Activated T-cell treated with anti-CD3 and anti-CD28 coated beads, Interleukin-2, amount 50 U/mL, for 72 hours (primary cell): ENCODE results near the gene SH2D3A. TPM values are rescaled to one million over a fixed set of nuclear protein-coding genes. Genes with fewer than 3 reads are reported as not detected.
A peak's percentile ranks its signal among the peaks of the same experiment; 100 is the strongest.
"Not testable (repeated sequence)": the region's sequence is repeated elsewhere in the genome, so short reads cannot be mapped to it uniquely, and the experiment has no call there.

Source experiments
- ATAC-seq, 2 donors: fragments of 150-1000 bp; cut with Tn5 transposase; replicated peaks in 1 of 2; 2 replicates each; pipeline ENCODE4 v1.10.0; 2021; ENCODE audit warnings: moderate library complexity in 2 of 2, mild to moderate bottlenecking in 1 of 2
- DNase-seq, 2 donors: peaks; one replicate each; pipeline ENCODE4 v3.0.0; 2021 to 2022; ENCODE audit warnings: mixed read lengths in 1 of 2
- H3K27ac Mint-ChIP-seq: one replicate; pipeline ENCODE4 v1.8.0; 2022; ENCODE audit warnings: mild to moderate bottlenecking, moderate library complexity, mixed read lengths
- H3K27me3 Mint-ChIP-seq: one replicate; pipeline ENCODE4 v1.8.0; 2022; ENCODE audit warnings: low read depth, mixed read lengths
- H3K36me3 Mint-ChIP-seq, 2 donors: one replicate each; pipeline ENCODE4 v1.8.0; 2022; ENCODE audit warnings: mixed read lengths in 2 of 2, mild to moderate bottlenecking in 1 of 2; ENCODE audit not compliant: insufficient read depth in 2 of 2
- H3K4me1 Mint-ChIP-seq: one replicate; pipeline ENCODE4 v1.8.0; 2022; ENCODE audit warnings: low read depth, mixed read lengths
- H3K4me3 Mint-ChIP-seq, 2 donors: one replicate each; pipeline ENCODE4 v1.8.0; 2022; ENCODE audit warnings: mild to moderate bottlenecking in 2 of 2, mixed read lengths in 2 of 2, moderate library complexity in 2 of 2
- H3K9me3 Mint-ChIP-seq, 2 donors: one replicate each; pipeline ENCODE4 v1.8.0; 2022; ENCODE audit warnings: mixed read lengths in 2 of 2
- total RNA-seq, 2 donors: library from RNA; stranded (reverse); gene quantifications; one replicate each; pipeline ENCODE4 v1.2.3, GENCODE V29; 2022

The SH2D3A gene
- total RNA-seq, 2 donors from 2014 or later, result 19.9 to 24.5 TPM

DNA sequence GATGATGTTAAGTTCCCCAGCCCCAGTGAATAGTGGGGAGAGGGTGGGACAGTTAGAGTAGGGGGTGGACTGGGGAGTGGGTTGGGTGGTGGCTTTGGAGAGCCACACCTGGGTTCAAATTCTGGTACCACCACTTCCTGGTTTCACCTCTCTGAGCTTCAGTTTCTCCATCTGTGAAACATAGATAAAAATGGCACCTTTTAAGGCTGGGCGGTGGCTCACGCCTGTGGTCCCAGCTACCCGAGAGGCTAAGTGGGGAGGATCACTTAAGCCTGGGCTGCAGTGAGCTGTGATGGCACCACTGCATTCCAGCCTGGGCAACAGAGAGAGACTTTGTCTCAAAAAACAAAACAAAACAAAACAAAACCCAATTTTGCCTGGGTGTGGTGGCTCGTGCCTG lies 11.2 kb upstream of the SH2D3A start:
- peak overlapping the region; percentile 0 to 37 for H3K4me3 Mint-ChIP-seq
- DNase-seq (no peak), ATAC-seq (no peak)
- no peaks in the 10 kb centered on the region for H3K27me3 Mint-ChIP-seq
- H3K4me1 Mint-ChIP-seq, result peaks cover 73% of the 10 kb centered on the region
- peaks cover 2 to 12% of the 10 kb centered on the region in 2 donors for H3K9me3 Mint-ChIP-seq
- H3K27ac Mint-ChIP-seq, result peak overlapping the region; percentile 6
- H3K36me3 Mint-ChIP-seq, result peaks cover 23 to 43% of the 10 kb centered on the region in 2 donors

DNA sequence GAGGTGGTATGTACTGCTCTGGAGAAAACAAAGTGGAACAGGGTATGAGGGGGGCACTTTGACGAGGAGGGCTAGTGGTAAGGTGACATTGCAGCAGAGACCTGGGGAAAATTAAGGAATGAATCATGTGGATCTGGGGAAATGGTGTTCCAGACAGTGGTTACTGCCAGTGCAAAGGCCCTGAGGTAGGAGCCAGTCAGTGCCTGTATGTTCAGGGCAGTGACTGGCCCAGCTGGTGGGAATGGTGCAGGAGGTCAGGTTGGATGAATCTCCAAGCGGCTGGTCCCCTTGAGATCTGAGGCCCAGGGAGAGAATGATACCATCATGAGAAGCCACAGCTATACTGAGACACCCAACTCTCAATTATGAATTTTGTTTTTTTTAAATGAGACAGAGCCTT lies 10.2 kb upstream of the SH2D3A start:
- no peak overlapping the region for H3K4me3 Mint-ChIP-seq
- no peak overlapping the region for H3K27ac Mint-ChIP-seq
- peaks cover 67% of the 10 kb centered on the region for H3K4me1 Mint-ChIP-seq
- H3K27me3 Mint-ChIP-seq, result no peaks in the 10 kb centered on the region
- ATAC-seq, result no peak
- no peak for DNase-seq
- H3K9me3 Mint-ChIP-seq, result peaks cover 2 to 12% of the 10 kb centered on the region in 2 donors
- H3K36me3 Mint-ChIP-seq, result peaks cover 23 to 43% of the 10 kb centered on the region in 2 donors

DNA sequence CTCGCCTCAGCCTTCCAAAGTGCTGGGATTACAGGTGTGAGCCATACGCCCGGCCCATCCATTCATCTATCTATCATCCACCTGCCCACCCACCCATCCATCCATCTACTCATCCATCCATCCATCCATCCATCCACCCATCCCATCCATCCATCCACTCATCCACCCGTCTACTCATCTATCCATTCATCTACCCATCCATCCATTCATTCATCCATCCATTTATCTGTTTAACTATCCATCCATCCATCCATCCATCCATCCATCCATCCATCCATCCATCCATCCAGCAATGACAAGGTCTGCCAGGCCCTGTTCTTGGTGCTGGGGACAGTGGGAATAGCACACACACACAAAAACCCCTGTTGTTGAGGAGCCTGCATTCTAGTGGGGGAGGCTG lies 9.8 kb upstream of the SH2D3A start:
- H3K27ac Mint-ChIP-seq, result no peak overlapping the region
- peaks cover 2 to 12% of the 10 kb centered on the region in 2 donors for H3K9me3 Mint-ChIP-seq
- no peak for ATAC-seq
- no peak overlapping the region for H3K4me3 Mint-ChIP-seq
- H3K27me3 Mint-ChIP-seq, result no peaks in the 10 kb centered on the region
- H3K4me1 Mint-ChIP-seq, result peaks cover 67% of the 10 kb centered on the region
- peaks cover 23 to 43% of the 10 kb centered on the region in 2 donors for H3K36me3 Mint-ChIP-seq
- DNase-seq, result no peak

DNA sequence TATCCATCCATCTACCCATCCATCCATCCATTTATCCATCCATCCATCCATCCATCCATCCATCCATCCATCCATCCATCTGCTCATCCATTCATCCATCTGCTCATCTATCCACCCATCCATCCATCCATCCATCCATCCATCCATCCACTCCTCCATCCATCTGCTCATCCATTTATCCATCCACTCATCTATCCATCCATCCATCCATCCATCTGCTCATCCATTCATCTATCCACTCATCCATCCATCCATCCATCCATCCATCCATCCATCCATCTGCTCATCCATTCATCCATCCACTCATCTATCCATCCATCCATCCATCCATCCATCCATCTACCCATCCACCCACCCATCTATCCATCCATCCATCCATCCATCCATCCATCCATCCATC lies 8.8 kb upstream of the SH2D3A start:
- peak overlapping the region in 1 of 2 donors; percentile 5 for H3K4me3 Mint-ChIP-seq
- ATAC-seq, DNase-seq, H3K27me3 Mint-ChIP-seq: not testable (repeated sequence)
- H3K27ac Mint-ChIP-seq, result peak overlapping the region; percentile 4
- H3K9me3 Mint-ChIP-seq, result peaks cover 2 to 15% of the 10 kb centered on the region in 2 donors
- peaks cover 23 to 35% of the 10 kb centered on the region in 2 donors for H3K36me3 Mint-ChIP-seq
- peaks cover 64% of the 10 kb centered on the region for H3K4me1 Mint-ChIP-seq

DNA sequence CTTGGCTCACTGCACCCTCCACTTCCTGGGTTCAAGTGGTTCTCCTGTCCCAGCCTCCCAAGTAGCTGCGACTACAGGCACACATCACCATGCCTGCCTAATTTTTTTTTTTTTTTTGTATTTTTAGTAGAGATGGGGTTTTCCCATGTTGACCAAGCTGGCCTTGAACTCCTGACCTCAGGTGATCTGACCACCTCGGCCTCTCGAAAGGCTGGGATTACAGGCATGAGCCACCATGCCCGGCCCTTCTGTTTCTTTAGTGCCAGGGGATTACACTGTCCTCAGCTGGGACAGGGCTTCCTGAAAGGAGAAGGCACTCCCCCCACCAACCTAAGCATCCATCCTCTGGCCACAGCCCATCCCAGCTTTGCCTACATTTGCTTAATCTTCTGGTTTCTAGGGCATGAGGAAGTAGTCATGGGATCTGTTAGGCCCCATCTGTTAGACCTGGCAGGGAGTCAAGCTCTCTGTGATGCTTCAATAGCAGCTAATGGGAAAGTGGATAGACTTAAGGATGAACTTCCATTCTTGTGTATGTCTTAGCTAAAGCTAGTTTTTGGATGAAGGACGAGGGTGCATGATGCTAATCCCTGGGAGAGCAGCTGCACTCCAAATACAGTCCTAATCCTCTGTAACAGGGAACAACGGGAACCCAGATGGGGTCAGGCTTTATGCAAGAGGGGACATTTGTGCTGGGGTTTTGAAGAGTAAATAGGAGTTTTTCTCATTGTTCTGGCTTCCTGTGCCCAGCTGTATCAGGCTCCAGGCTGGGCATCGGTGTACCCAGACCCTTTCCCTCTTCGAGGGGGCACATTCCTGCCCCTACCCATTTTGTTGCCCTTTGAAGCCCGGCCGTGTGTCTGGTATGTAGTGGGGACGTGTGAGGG lies 7.8 kb upstream of the SH2D3A start:
- peak overlapping the region; percentile 63 to 97 for H3K4me3 Mint-ChIP-seq
- H3K27me3 Mint-ChIP-seq, result no peaks in the 10 kb centered on the region
- H3K27ac Mint-ChIP-seq, result peak overlapping the region; percentile 76
- peaks cover 55% of the 10 kb centered on the region for H3K4me1 Mint-ChIP-seq
- ATAC-seq, result no peak
- peaks cover 2 to 15% of the 10 kb centered on the region in 2 donors for H3K9me3 Mint-ChIP-seq
- DNase-seq, result no peak
- peaks cover 23 to 28% of the 10 kb centered on the region in 2 donors for H3K36me3 Mint-ChIP-seq

DNA sequence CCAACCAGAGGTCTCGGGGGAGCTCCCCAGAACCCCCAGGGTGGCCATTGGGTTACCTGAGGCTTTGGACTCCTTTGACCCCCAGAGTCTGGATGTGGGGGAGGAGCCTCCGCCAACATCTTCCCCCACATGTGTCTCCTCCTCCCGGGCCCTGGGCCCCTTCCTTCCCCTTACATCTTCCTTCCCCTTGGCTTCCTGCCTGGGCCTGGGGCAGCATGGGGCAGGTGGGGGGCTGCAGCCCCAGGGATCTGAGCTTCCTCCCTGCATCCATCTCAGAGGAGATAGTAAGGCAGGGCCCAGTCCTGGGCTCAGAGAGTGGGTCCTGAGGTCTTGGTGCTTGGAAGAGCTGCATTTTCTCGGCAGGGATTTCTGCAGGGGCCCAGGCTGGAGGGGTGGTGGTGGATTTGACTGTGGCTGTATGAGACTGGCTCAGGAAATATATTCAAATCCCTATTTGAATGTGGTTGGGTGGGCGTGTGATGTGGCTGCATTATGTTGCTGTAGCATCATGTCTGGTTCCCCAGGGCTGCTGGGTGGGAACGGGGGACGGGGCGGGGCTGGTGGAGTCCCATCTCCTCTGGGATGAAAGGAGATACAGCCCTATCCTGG lies 6.2 kb upstream of the SH2D3A start:
- DNase-seq (peak; percentile 58 to 67), ATAC-seq (peak; percentile 38 to 41)
- Mint-ChIP-seq H3K4me3 (peak overlapping the region; percentile 93 to 97), H3K27me3 (no peaks in the 10 kb centered on the region), H3K9me3 (peaks cover 2 to 15% of the 10 kb centered on the region in 2 donors), H3K4me1 (peaks cover 61% of the 10 kb centered on the region), H3K27ac (peak overlapping the region; percentile 55), H3K36me3 (peaks cover 23 to 28% of the 10 kb centered on the region in 2 donors)

DNA sequence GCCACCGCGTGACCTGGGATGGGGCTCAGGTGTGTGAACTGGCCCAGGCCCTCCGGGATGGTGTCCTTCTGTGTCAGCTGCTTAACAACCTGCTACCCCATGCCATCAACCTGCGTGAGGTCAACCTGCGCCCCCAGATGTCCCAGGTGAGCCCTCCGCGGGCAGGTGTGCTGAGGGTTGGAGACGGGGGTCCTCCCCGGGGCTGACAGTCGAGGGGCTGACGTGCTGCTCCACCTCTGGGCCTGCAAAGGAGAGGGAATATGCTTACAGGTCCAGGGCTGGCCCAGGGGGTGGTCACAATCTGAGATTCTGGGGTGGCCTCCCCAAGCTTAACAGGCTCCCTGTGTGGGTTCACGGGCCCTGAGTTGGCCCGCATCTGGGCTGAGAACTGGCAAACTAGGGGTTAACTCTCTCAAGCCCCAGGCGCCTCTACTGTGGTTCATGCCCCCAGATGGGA lies 5.7 kb upstream of the SH2D3A start:
- DNase-seq (no peak), ATAC-seq (no peak)
- Mint-ChIP-seq H3K27me3 (no peaks in the 10 kb centered on the region), H3K4me1 (peaks cover 61% of the 10 kb centered on the region), H3K27ac (peak overlapping the region; percentile 52), H3K36me3 (peaks cover 23 to 28% of the 10 kb centered on the region in 2 donors), H3K9me3 (peaks cover 2 to 15% of the 10 kb centered on the region in 2 donors), H3K4me3 (peak overlapping the region; percentile 93 to 97)

DNA sequence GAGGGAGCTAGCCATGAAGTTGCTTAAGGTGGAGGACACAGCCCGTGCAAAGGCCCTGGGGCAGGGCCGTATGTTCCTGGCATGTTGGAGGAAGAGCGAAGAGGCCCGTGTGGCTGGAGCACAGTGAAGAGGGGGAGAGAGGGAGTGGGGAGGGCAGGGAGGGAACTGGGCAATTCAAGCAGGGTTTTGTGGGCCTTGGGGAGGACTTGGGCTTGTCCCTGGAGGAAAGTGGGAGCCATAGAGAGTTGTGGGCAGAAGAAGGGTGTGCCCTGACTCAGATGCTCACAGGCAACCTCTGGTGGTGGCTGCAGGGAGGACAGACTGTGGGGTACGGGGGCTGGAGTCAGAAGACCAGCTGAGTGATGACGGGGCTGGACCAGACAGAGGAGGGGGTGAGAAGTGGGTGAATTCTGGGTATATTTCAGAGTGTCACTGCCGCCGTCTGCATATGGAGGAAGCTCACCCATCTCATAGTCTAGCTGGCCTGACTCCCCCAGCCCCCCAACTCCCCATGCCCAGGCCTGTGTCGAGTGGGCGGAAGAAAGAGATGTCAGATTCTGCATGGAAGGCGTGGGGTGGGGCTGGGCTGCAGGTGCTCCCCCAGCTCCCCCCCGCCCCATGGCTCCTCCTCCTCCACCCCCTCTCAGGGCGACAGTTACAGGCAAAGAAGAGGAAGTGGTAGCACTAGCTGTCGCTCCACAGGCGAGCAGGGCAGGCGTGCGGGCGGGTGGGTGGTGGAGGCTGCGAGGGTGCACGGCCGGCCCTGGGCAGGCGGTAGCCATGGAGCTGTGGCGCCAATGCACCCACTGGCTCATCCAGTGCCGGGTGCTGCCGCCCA lies 5.0 kb upstream of the SH2D3A start, which contains the start of gene VAV1:
Gene VAV1, plus strand, starts transcription at position 681 of the 838 bp plus-strand sequence. Its CDS starts 100 bp downstream, at position 781.
- DNase-seq, result peak; percentile 84 to 85
- Mint-ChIP-seq H3K27me3 (no peaks in the 10 kb centered on the region), H3K27ac (peak within 1 kb of the TSS; percentile 87), H3K9me3 (peaks cover 2 to 15% of the 10 kb centered on the region in 2 donors), H3K4me3 (peak within 1 kb of the TSS; percentile 93 to 97), H3K36me3 (peaks cover 22 to 28% of the 10 kb centered on the region in 2 donors), H3K4me1 (peaks cover 59% of the 10 kb centered on the region)
- ATAC-seq, result peak; percentile 66 to 67

DNA sequence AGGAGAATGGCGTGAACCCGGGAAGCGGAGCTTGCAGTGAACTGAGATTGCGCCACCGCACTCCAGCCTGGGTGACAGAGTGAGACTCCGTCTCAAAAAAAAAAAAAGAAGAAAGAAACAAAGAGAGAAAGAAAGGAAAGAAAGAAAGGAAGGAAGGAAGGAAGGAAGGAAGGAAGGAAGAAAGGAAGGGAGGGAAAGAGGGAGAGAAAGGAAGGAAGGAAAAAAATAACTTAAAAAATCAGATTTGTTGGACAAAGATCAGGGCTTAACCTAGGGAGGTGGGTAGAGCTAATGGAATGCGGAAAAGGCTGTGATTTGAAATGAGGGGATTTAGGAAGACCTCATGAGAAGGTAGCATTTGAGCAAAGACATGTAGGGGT lies 4.4 kb upstream of the SH2D3A start:
- Mint-ChIP-seq H3K36me3 (peaks cover 20 to 23% of the 10 kb centered on the region in 2 donors), H3K4me3 (peak overlapping the region; percentile 93 to 97), H3K9me3 (peaks cover 0 to 12% of the 10 kb centered on the region in 2 donors), H3K4me1 (peaks cover 55% of the 10 kb centered on the region), H3K27ac (peak overlapping the region; percentile 87)
- ATAC-seq, DNase-seq, H3K27me3 Mint-ChIP-seq: not testable (repeated sequence)

DNA sequence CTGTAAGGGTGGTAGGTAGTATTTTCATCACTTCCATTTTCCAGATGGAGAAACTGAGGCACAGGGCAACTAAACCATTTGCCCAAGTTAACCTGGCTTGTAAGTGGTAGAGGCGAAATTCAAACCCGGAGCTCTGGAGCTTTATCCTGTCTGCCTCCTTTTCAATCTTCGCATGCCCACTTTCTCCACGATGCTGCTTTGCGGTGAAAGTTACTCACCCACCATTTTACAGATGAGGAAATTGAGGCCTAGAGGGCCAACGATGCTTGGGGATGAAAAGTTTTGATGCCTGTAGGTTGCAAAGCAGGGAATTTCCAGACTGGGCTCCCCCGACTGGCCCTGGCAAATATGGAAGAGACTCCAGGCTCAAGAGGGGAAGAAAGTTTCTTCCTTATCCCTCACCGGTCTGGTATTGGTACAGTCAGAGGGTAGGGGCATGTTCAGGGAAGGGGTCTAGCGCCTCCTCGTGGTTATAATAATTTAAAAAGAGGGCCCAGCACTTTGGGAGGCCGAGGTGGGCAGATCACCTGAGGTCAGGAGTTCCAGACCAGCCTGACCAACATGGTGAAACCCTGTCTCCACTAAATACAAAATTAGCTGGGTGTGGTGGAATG lies 1.9 kb upstream of the SH2D3A start:
- peaks cover 0 to 4% of the 10 kb centered on the region in 2 donors for H3K9me3 Mint-ChIP-seq
- DNase-seq (peak in 1 of 2 donors; percentile 23), ATAC-seq (no peak)
- H3K4me3 Mint-ChIP-seq, result peak overlapping the region in 1 of 2 donors; percentile 23
- H3K27me3 Mint-ChIP-seq, result no peaks in the 10 kb centered on the region
- H3K36me3 Mint-ChIP-seq, result peaks cover 4 to 8% of the 10 kb centered on the region in 2 donors
- H3K27ac Mint-ChIP-seq, result peak overlapping the region; percentile 76
- H3K4me1 Mint-ChIP-seq, result peaks cover 49% of the 10 kb centered on the region

DNA sequence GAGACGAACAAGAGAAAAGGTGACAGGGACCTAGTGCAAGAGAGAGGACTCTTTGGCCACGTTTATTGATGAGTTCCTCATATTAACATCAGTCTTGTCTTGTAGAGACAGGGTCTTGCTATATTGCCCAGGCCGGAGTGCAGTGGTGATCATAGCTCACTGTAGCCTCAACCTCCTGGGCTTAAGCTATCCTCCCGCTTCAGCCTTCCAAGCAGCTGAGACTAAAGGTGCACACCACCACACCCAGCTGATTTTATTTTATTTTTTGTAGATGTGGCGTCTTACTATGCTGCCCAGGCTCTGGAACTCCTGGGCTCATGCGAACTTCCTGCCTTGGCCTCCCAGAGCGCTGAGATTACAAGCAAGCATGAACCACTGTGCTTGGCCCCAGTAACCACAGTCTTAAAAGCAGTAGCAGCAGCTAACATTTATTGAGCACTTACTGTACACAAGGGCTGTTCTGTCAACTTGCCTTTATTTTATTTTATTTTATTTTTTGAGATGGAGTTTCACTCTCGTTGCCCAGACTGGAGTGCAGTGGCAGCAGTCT lies 1.1 kb upstream of the SH2D3A start:
- Mint-ChIP-seq H3K4me3 (peak overlapping the region; percentile 87 to 91), H3K27me3 (no peaks in the 10 kb centered on the region), H3K4me1 (peaks cover 43% of the 10 kb centered on the region), H3K9me3 (peaks cover 0 to 4% of the 10 kb centered on the region in 2 donors), H3K36me3 (peaks cover 0 to 5% of the 10 kb centered on the region in 2 donors), H3K27ac (peak overlapping the region; percentile 76)
- ATAC-seq (no peak), DNase-seq (peak in 1 of 2 donors; percentile 18)

DNA sequence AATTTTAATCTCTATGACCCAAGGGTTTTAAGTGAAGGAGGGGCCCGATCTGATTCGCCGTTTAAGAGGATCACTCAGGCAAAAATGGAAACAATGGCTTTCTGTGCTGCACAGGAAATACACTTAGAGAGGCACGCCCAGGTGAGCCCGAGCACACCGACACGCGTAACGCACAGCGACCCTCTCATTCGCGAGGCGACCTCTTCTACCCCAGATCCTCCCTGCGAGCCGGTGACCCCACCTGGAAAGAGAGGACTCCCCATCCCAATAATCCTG lies 216 bp downstream of the SH2D3A start:
- DNase-seq (no peak), ATAC-seq (peak; percentile 38 to 39)
- H3K27me3 Mint-ChIP-seq, result no peaks in the 10 kb centered on the region
- H3K4me1 Mint-ChIP-seq, result peaks cover 43% of the 10 kb centered on the region
- H3K27ac Mint-ChIP-seq, result peak overlapping the region; percentile 18
- H3K9me3 Mint-ChIP-seq, result peaks cover 0 to 4% of the 10 kb centered on the region in 2 donors
- H3K4me3 Mint-ChIP-seq, result peak overlapping the region; percentile 87 to 91
- H3K36me3 Mint-ChIP-seq, result peaks cover 0 to 5% of the 10 kb centered on the region in 2 donors
